ENCODE data around the gene PDPN. TPM values are rescaled to one million over a fixed set of nuclear protein-coding genes. Genes with fewer than 3 reads are reported as not detected.

Gene PDPN
- polyA plus RNA-seq, 1 of the 3 experiments (the other 2 are of a cell fraction): not detected

DNA sequence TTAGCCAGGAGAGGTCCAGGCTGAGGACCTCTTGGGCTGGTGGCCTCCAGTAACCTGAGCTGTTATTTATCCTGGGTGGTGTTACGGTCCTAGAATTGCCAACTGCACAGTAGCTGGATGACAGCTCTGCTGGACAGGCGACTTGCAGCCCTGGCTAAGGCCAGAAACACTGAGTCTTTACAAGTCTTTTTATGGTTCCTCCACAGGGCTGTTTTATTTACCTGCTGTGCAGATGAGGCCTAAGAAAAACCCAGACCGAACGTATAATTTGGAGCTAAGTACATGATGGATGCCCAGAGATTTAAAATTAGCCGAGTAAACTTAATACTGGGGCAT lies 39.4 kb upstream of the PDPN start (continued):
- TF ChIP-seq NRF1 (IDR thresholded peaks at IDR 0.05; ENCODE audit: low read depth, low read length): no peak

DNA sequence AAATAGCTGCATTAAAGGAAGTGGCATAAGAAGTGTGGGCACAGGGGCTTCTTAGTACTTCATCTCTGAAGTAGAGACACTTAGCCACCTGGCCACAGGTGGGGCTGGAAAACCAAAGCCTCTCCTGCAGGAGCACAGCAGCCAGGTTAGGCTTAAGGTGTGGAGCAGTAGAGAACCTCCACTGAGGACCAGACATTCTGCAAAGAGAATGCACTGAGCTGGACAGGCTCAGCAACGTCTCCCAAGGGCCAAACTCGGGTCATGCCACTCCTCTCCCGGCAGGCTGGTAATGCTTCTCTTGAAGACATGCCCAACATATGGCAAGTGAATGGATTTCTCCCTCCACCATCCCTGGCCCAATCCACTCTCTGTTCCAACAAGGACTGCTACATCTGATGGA lies 36.8 kb upstream of the PDPN start:
- ChIA-PET POLR2A (no interaction called here), CTCF (no interaction called here)
- DNase-seq: no peak
- H3K4me2 ChIP-seq: no peak overlapping the region
- no peaks in the 10 kb centered on the region; the same call in 1 of the 2 replicates for H3K27me3 ChIP-seq (ENCODE audit: insufficient read depth)
- H3K36me3 ChIP-seq (replicated peaks in 1 of 2; ENCODE audit: control insufficient read depth in 1 of 2, insufficient read depth in 2 of 2, low read length in 1 of 2): no peaks in the 10 kb centered on the region
- H3K9me3 ChIP-seq: no peaks in the 10 kb centered on the region
- H3K4me3 ChIP-seq (ENCODE audit: low read depth in 2 of 2, low read length in 1 of 2): no peak overlapping the region
- no peaks in the 10 kb centered on the region for H3K9me2 ChIP-seq
- H4K20me1 ChIP-seq (ENCODE audit: insufficient read depth): no peaks in the 10 kb centered on the region
- TF ChIP-seq, protein P1, sequence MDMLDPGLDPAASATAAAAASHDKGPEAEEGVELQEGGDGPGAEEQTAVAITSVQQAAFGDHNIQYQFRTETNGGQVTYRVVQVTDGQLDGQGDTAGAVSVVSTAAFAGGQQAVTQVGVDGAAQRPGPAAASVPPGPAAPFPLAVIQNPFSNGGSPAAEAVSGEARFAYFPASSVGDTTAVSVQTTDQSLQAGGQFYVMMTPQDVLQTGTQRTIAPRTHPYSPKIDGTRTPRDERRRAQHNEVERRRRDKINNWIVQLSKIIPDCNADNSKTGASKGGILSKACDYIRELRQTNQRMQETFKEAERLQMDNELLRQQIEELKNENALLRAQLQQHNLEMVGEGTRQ (IDR thresholded peaks at IDR 0.05; ENCODE audit: borderline replicate concordance, low read depth, low read length): no peak
- TF ChIP-seq FOXJ3 (CRISPR knock-in tag; IDR thresholded peaks at IDR 0.05): no peak
- no peak for TF ChIP-seq CHD2 (IDR thresholded peaks at IDR 0.05; ENCODE audit: low read length, partially characterized antibody)
- TF ChIP-seq MEF2A (IDR thresholded peaks at IDR 0.05; ENCODE audit: borderline replicate concordance, low read depth): no peak
- no peak for TF ChIP-seq RXRA (IDR thresholded peaks at IDR 0.05; ENCODE audit: borderline replicate concordance, low read depth)
- no peak for TF ChIP-seq REST (IDR thresholded peaks at IDR 0.05; ENCODE audit: low read depth, low read length)
- TF ChIP-seq EZH2phosphoT487 (IDR thresholded peaks at IDR 0.05; ENCODE audit: borderline replicate concordance, low read depth): no peak
- TF ChIP-seq EP300 (IDR thresholded peaks at IDR 0.05; ENCODE audit: borderline replicate concordance in 1 of 2, low read depth in 1 of 2, low read length in 1 of 2): no peak
- TF ChIP-seq SMC3 (IDR thresholded peaks at IDR 0.05; ENCODE audit: low read depth, low read length): no peak
- TF ChIP-seq FOXM1 (IDR thresholded peaks at IDR 0.05; ENCODE audit: low read depth): no peak
- TF ChIP-seq, protein P2, sequence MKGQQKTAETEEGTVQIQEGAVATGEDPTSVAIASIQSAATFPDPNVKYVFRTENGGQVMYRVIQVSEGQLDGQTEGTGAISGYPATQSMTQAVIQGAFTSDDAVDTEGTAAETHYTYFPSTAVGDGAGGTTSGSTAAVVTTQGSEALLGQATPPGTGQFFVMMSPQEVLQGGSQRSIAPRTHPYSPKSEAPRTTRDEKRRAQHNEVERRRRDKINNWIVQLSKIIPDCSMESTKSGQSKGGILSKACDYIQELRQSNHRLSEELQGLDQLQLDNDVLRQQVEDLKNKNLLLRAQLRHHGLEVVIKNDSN (IDR thresholded peaks at IDR 0.05; ENCODE audit: borderline replicate concordance, low read depth): no peak
- 0% methylated on average over 3 of the region's 3 CpGs for WGBS (ENCODE audit: low lambda C conversion rate)
- H3F3A ChIP-seq (replicated peaks; ENCODE audit: insufficient read depth): no peaks in the 10 kb centered on the region
- H3K79me2 ChIP-seq (ENCODE audit: insufficient read depth): no peaks in the 10 kb centered on the region
- no peaks in the 10 kb centered on the region for H3K4me1 ChIP-seq (ENCODE audit: control insufficient read depth in 1 of 2, insufficient read depth in 2 of 2, low read depth in 1 of 2, low read length in 1 of 2)
- no peak overlapping the region for H3K27ac ChIP-seq (ENCODE audit: low read depth in 2 of 2, low read length in 1 of 2)
- no peak overlapping the region for H2AFZ ChIP-seq (ENCODE audit: low read depth)
- no peak overlapping the region for H3K9ac ChIP-seq
